ENCODE data around the gene SETD2.

SETD2 gene

GRCh38 chr3:47057212-47057671 lies 106.7 kb downstream of the SETD2 start:
- DNase-seq (ENCODE audit: low read depth), result no peak
- H3K4me3 ChIP-seq (ENCODE audit: low read depth, low read length), result no peak overlapping the region
- TF ChIP-seq POLR2A (IDR thresholded peaks at IDR 0.05; ENCODE audit: extremely low read depth, insufficient read length) (no peak), CTCF (IDR thresholded peaks at IDR 0.05; ENCODE audit: low read depth, low read length) (no peak), MYC (IDR thresholded peaks at IDR 0.05; ENCODE audit: low read depth, low read length) (no peak), MAX (IDR thresholded peaks at IDR 0.05; ENCODE audit: low read depth, low read length) (no peak)

GRCh38 chr3:47056705-47057104 lies 107.2 kb downstream of the SETD2 start:
- TF ChIP-seq POLR2A (IDR thresholded peaks at IDR 0.05; ENCODE audit: extremely low read depth, insufficient read length) (no peak), MAX (IDR thresholded peaks at IDR 0.05; ENCODE audit: low read depth, low read length) (no peak), CTCF (IDR thresholded peaks at IDR 0.05; ENCODE audit: low read depth, low read length) (no peak), MYC (IDR thresholded peaks at IDR 0.05; ENCODE audit: low read depth, low read length) (no peak)
- no peak for DNase-seq (ENCODE audit: low read depth)
- no peak overlapping the region for H3K4me3 ChIP-seq (ENCODE audit: low read depth, low read length)

GRCh38 chr3:47054412-47054811 lies 109.5 kb downstream of the SETD2 start:
- TF ChIP-seq MYC (IDR thresholded peaks at IDR 0.05; ENCODE audit: low read depth, low read length), result no peak
- TF ChIP-seq CTCF (IDR thresholded peaks at IDR 0.05; ENCODE audit: low read depth, low read length), result no peak
- TF ChIP-seq MAX (IDR thresholded peaks at IDR 0.05; ENCODE audit: low read depth, low read length), result no peak
- TF ChIP-seq POLR2A (IDR thresholded peaks at IDR 0.05; ENCODE audit: extremely low read depth, insufficient read length), result no peak
- H3K4me3 ChIP-seq (ENCODE audit: low read depth, low read length), result no peak overlapping the region
- no peak for DNase-seq (ENCODE audit: low read depth)

- H3K4me3 ChIP-seq (ENCODE audit: low read depth, low read length), result no peak overlapping the region
- TF ChIP-seq CTCF (IDR thresholded peaks at IDR 0.05; ENCODE audit: low read depth, low read length) (no peak), POLR2A (IDR thresholded peaks at IDR 0.05; ENCODE audit: extremely low read depth, insufficient read length) (no peak), MAX (IDR thresholded peaks at IDR 0.05; ENCODE audit: low read depth, low read length) (no peak), MYC (IDR thresholded peaks at IDR 0.05; ENCODE audit: low read depth, low read length) (no peak)
- no peak for DNase-seq (ENCODE audit: low read depth)
Measured at GRCh38 chr3:47047673-47048072, 116.2 kb downstream of the SETD2 start.

- DNase-seq (ENCODE audit: low read depth), result no peak
- H3K4me3 ChIP-seq (ENCODE audit: low read depth, low read length), result no peak overlapping the region
- no peak for TF ChIP-seq MAX (IDR thresholded peaks at IDR 0.05; ENCODE audit: low read depth, low read length)
- no peak for TF ChIP-seq MYC (IDR thresholded peaks at IDR 0.05; ENCODE audit: low read depth, low read length)
- TF ChIP-seq CTCF (IDR thresholded peaks at IDR 0.05; ENCODE audit: low read depth, low read length), result no peak
- no peak for TF ChIP-seq POLR2A (IDR thresholded peaks at IDR 0.05; ENCODE audit: extremely low read depth, insufficient read length)
Measured at GRCh38 chr3:47047069-47047468, 116.8 kb downstream of the SETD2 start.

All from NB4 (cell line).